ENCODE data around the gene MOB4.
A peak's percentile ranks its signal among the peaks of the same experiment; 100 is the strongest.

Gene MOB4

GRCh38 chr2:197591339-197592072 is 75.6 kb downstream of the MOB4 start:
- no peak for DNase-seq (ENCODE audit: low read depth)

- no peak for DNase-seq (ENCODE audit: low read depth)
These were observed 80.9 kb downstream of the MOB4 start for GRCh38 chr2:197596766-197597165.

DNA sequence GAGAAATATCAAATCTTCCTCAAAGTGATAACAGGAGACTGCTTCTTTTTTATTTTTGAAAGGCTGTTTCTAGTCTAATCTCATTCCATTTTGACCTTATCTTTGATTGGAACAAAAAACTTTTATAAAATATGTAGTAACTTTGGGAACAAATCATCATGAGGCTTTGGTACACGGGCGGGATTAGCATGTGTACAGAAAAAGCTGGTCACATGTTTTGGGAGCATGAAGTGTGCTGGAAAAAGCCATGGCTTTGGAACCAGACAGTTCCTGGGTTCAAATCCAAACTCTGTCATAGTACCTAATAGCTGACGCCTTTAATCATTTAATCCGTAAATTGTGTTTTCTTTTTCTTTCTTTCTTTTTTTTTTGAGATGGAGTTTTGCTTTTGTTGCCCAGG is 81.3 kb downstream of the MOB4 start:
- no peak for DNase-seq (ENCODE audit: low read depth)

DNA sequence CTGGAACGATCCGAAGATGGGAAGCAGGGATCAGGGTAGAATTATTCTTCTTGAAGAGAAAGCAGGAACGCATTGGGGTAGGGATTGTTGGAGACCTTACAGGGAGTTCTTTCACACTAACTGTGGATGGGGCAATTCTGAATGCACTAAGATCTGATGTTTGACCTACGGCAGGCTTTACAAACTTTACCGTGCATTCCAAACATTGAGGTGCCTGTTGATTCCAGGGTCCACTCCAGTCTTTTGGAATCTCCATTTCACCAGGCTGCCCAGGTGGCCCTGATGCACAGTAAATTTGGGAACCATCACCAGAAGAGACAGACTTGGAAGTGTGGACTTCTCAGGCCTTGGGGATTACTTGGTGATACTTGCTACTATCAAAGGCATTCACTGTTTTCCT is 82.6 kb downstream of the MOB4 start:
- no peak for DNase-seq (ENCODE audit: low read depth)

- peak; percentile 2 for DNase-seq (ENCODE audit: low read depth)
These were observed 83.6 kb downstream of the MOB4 start for GRCh38 chr2:197599285-197599965.

DNA sequence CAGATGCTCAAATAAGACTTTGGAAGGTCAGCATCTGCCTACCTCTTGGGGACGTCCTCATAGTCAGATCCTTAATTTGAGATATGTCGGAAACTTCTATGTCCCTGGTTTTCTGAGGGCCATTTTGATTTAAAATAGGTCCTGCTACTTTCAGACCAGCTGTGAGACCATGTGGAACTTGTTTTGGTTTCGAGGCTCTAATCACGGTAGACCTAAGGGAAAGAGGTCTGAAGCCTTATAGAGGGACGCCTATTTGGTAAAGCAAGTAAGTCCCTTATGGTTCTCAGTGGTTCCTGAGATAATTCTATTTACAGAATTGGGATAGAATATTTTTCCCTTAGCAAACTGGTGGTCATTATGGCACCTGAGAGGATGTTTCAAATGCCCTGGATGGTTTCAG is 84.4 kb downstream of the MOB4 start:
- DNase-seq (ENCODE audit: low read depth) = no peak

DNA sequence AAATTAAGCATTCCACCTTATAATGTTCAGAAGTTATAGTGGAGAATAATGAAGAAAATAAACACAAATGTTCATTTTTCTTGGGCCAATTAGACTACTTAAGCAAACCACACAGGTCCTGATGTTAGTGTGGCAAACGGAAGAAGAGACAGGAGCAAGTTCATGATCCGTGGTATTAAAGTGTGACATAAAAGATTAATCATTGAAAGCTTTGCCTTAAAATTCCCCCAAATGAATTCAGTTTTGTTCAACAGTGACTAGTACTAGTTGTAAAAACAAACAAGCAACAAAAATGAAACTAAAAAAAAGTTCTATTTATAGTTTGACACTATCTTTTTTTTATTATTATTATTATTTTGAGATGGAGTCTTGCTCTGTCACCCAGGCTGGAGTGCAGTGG is 85.9 kb downstream of the MOB4 start:
- no peak for DNase-seq (ENCODE audit: low read depth)
